SK-N-SH treated with all-trans-retinoic acid at 6 μM for 48 hours (cell line): ENCODE measurements around the gene MAPK14.

Experiments
- ATAC-seq: fragments of 200-7000 bp; cut with Tn5 transposase; 3 replicates; pipeline ENCODE4 v1.9.1; 2020; ENCODE audit warnings: mild to moderate bottlenecking, moderate library complexity
- ARNTL ChIP-seq: fragments of 450-650 bp; formaldehyde crosslinking; IDR thresholded peaks from 2 replicates; pipeline ENCODE4 v1.5.0; 2020; ENCODE audit warnings: low read depth, mild to moderate bottlenecking, moderate library complexity, borderline replicate concordance
- BACH2 ChIP-seq: fragments of 250-450 bp; sonication (Bioruptor Pico); IDR thresholded peaks from 2 replicates; pipeline ENCODE4 v1.9.0; 2021; ENCODE audit warnings: mild to moderate bottlenecking, borderline replicate concordance
- CSDC2 ChIP-seq: fragments of 250-450 bp; sonication (Bioruptor Pico); IDR thresholded peaks from 2 replicates; pipeline ENCODE4 v1.5.0; 2020; ENCODE audit warnings: mild to moderate bottlenecking, moderate library complexity
- ESRRG ChIP-seq: fragments of 250-450 bp; sonication (Bioruptor Pico); IDR thresholded peaks from 2 replicates; pipeline ENCODE4 v1.6.1; 2021; ENCODE audit warnings: mild to moderate bottlenecking
- GLIS3 ChIP-seq: fragments of 250-450 bp; sonication (Bioruptor Pico); IDR thresholded peaks from 2 replicates; pipeline ENCODE4 v1.5.0; 2020; ENCODE audit warnings: mild to moderate bottlenecking, moderate library complexity
- ISL1 ChIP-seq: fragments of 250-450 bp; sonication (Bioruptor Pico); IDR thresholded peaks from 2 replicates; pipeline ENCODE4 v2.1.2; 2022; ENCODE audit warnings: mild to moderate bottlenecking, moderate library complexity
- OSR1 ChIP-seq: fragments of 250-450 bp; sonication (Bioruptor Pico); IDR thresholded peaks from 2 replicates; pipeline ENCODE4 v1.8.0; 2022; ENCODE audit warnings: moderate library complexity, mild to moderate bottlenecking, inconsistent platforms
- PPARA ChIP-seq: fragments of 250-450 bp; sonication (Bioruptor Pico); IDR thresholded peaks from 2 replicates; pipeline ENCODE4 v1.5.0; 2020; ENCODE audit warnings: mild to moderate bottlenecking, borderline replicate concordance
- RARB ChIP-seq: fragments of 250-450 bp; sonication (Bioruptor Pico); IDR thresholded peaks from 2 replicates; pipeline ENCODE4 v1.8.0; 2021; ENCODE audit warnings: mild to moderate bottlenecking, moderate library complexity
- SNAI2 ChIP-seq: fragments of 250-450 bp; sonication (Bioruptor Pico); IDR thresholded peaks from 2 replicates; pipeline ENCODE4 v1.5.0; 2020; ENCODE audit warnings: mild to moderate bottlenecking, moderate library complexity
- TCF4 ChIP-seq: fragments of 250-450 bp; sonication (Bioruptor Pico); IDR thresholded peaks from 2 replicates; pipeline ENCODE4 v1.8.0; 2021; ENCODE audit warnings: mild to moderate bottlenecking, moderate library complexity, borderline replicate concordance
- TOX ChIP-seq: fragments of 250-450 bp; sonication (Bioruptor Pico); IDR thresholded peaks from 2 replicates; pipeline ENCODE4 v1.8.0; 2021; ENCODE audit warnings: mild to moderate bottlenecking, moderate library complexity, borderline replicate concordance
- ZFP30 ChIP-seq: fragments of 450-650 bp; formaldehyde crosslinking; IDR thresholded peaks from 2 replicates; pipeline ENCODE4 v1.5.0; 2022; ENCODE audit warnings: mild to moderate bottlenecking, moderate library complexity
- ZNF565 ChIP-seq: fragments of 450-650 bp; formaldehyde crosslinking; conservative IDR thresholded peaks from 2 replicates; pipeline ENCODE4 v1.5.0; 2020; ENCODE audit warnings: low read depth, mild to moderate bottlenecking, moderate library complexity
- ZNF70 ChIP-seq: fragments of 450-650 bp; formaldehyde crosslinking; IDR thresholded peaks from 2 replicates; pipeline ENCODE4 v1.5.0; 2020; ENCODE audit warnings: mild to moderate bottlenecking, moderate library complexity
- ZNF8 ChIP-seq: fragments of 450-650 bp; formaldehyde crosslinking; IDR thresholded peaks from 2 replicates; pipeline ENCODE4 v1.5.0; 2020; ENCODE audit warnings: mild to moderate bottlenecking, moderate library complexity
- TF ChIP-seq, protein P1 (sequence below): fragments of 250-450 bp; sonication (Bioruptor Pico); IDR thresholded peaks from 2 replicates; pipeline ENCODE4 v1.5.0; 2020; ENCODE audit warnings: mild to moderate bottlenecking, moderate library complexity
- TF ChIP-seq, protein P2 (sequence below): fragments of 250-450 bp; sonication (Bioruptor Pico); IDR thresholded peaks from 2 replicates; pipeline ENCODE4 v1.8.0; 2020; ENCODE audit warnings: mild to moderate bottlenecking, moderate library complexity, borderline replicate concordance
- TF ChIP-seq, protein P3 (sequence below): fragments of 250-450 bp; sonication (Bioruptor Pico); IDR thresholded peaks from 2 replicates; pipeline ENCODE4 v1.5.1; 2020; ENCODE audit warnings: low read depth, mild to moderate bottlenecking, moderate library complexity
- TF ChIP-seq, protein P4 (sequence below): fragments of 250-450 bp; sonication (Bioruptor Pico); IDR thresholded peaks from 2 replicates; pipeline ENCODE4 v1.8.0; 2021; ENCODE audit warnings: low read depth, mild to moderate bottlenecking, moderate library complexity, borderline replicate concordance
- TF ChIP-seq, protein P5 (sequence below): fragments of 250-450 bp; sonication (Bioruptor Pico); IDR thresholded peaks from 2 replicates; pipeline ENCODE4 v1.5.1; 2021; ENCODE audit warnings: mild to moderate bottlenecking, moderate library complexity

Gene MAPK14

DNA sequence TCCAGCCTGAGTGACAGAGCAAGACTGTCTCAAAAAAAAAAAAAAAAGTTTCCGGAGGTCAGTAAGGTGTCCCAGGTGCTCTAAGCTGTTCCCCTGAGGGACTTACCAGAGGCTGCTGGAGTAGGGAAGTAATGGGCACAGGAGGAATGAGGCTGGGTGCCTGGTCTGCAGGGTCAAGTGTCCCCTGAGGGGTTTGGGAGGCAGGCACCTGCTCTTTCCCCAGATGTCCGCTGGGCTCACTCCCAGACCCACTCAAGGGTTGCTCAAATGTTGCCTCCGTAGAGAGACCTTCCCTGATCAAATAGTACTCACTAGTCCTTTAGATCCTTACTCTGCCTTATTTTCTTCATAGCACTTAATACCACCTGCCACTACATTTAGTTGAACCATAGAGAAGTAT is 97.3 kb downstream of the MAPK14 start:
- TF ChIP-seq, protein P1, sequence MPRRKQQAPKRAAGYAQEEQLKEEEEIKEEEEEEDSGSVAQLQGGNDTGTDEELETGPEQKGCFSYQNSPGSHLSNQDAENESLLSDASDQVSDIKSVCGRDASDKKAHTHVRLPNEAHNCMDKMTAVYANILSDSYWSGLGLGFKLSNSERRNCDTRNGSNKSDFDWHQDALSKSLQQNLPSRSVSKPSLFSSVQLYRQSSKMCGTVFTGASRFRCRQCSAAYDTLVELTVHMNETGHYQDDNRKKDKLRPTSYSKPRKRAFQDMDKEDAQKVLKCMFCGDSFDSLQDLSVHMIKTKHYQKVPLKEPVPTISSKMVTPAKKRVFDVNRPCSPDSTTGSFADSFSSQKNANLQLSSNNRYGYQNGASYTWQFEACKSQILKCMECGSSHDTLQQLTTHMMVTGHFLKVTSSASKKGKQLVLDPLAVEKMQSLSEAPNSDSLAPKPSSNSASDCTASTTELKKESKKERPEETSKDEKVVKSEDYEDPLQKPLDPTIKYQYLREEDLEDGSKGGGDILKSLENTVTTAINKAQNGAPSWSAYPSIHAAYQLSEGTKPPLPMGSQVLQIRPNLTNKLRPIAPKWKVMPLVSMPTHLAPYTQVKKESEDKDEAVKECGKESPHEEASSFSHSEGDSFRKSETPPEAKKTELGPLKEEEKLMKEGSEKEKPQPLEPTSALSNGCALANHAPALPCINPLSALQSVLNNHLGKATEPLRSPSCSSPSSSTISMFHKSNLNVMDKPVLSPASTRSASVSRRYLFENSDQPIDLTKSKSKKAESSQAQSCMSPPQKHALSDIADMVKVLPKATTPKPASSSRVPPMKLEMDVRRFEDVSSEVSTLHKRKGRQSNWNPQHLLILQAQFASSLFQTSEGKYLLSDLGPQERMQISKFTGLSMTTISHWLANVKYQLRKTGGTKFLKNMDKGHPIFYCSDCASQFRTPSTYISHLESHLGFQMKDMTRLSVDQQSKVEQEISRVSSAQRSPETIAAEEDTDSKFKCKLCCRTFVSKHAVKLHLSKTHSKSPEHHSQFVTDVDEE (CRISPR knock-in tag), result no peak
- TF ChIP-seq OSR1, result no peak
- TF ChIP-seq RARB (CRISPR knock-in tag), result no peak
- TF ChIP-seq, protein P2, sequence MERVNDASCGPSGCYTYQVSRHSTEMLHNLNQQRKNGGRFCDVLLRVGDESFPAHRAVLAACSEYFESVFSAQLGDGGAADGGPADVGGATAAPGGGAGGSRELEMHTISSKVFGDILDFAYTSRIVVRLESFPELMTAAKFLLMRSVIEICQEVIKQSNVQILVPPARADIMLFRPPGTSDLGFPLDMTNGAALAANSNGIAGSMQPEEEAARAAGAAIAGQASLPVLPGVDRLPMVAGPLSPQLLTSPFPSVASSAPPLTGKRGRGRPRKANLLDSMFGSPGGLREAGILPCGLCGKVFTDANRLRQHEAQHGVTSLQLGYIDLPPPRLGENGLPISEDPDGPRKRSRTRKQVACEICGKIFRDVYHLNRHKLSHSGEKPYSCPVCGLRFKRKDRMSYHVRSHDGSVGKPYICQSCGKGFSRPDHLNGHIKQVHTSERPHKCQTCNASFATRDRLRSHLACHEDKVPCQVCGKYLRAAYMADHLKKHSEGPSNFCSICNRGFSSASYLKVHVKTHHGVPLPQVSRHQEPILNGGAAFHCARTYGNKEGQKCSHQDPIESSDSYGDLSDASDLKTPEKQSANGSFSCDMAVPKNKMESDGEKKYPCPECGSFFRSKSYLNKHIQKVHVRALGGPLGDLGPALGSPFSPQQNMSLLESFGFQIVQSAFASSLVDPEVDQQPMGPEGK (CRISPR knock-in tag), result no peak
- no peak for TF ChIP-seq ZNF70 (CRISPR knock-in tag)
- no peak for TF ChIP-seq ISL1 (CRISPR knock-in tag)
- no peak for TF ChIP-seq SNAI2 (CRISPR knock-in tag)
- TF ChIP-seq PPARA (CRISPR knock-in tag), result no peak
- TF ChIP-seq, protein P3, sequence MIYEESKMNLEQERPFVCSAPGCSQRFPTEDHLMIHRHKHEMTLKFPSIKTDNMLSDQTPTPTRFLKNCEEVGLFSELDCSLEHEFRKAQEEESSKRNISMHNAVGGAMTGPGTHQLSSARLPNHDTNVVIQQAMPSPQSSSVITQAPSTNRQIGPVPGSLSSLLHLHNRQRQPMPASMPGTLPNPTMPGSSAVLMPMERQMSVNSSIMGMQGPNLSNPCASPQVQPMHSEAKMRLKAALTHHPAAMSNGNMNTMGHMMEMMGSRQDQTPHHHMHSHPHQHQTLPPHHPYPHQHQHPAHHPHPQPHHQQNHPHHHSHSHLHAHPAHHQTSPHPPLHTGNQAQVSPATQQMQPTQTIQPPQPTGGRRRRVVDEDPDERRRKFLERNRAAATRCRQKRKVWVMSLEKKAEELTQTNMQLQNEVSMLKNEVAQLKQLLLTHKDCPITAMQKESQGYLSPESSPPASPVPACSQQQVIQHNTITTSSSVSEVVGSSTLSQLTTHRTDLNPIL (CRISPR knock-in tag), result no peak
- no peak for TF ChIP-seq ESRRG (CRISPR knock-in tag)
- TF ChIP-seq ZNF8 (CRISPR knock-in tag), result no peak
- TF ChIP-seq TOX (CRISPR knock-in tag), result no peak
- no peak for TF ChIP-seq ZNF565 (CRISPR knock-in tag)
- no peak for TF ChIP-seq ZFP30 (CRISPR knock-in tag)
- no peak for TF ChIP-seq BACH2 (CRISPR knock-in tag)
- no peak for TF ChIP-seq TCF4 (CRISPR knock-in tag)
- no peak for TF ChIP-seq ARNTL
- TF ChIP-seq, protein P4, sequence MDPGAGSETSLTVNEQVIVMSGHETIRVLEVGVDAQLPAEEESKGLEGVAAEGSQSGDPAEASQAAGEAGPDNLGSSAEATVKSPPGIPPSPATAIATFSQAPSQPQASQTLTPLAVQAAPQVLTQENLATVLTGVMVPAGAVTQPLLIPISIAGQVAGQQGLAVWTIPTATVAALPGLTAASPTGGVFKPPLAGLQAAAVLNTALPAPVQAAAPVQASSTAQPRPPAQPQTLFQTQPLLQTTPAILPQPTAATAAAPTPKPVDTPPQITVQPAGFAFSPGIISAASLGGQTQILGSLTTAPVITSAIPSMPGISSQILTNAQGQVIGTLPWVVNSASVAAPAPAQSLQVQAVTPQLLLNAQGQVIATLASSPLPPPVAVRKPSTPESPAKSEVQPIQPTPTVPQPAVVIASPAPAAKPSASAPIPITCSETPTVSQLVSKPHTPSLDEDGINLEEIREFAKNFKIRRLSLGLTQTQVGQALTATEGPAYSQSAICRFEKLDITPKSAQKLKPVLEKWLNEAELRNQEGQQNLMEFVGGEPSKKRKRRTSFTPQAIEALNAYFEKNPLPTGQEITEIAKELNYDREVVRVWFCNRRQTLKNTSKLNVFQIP (CRISPR knock-in tag), result no peak
- TF ChIP-seq CSDC2, result no peak
- TF ChIP-seq, protein P5, sequence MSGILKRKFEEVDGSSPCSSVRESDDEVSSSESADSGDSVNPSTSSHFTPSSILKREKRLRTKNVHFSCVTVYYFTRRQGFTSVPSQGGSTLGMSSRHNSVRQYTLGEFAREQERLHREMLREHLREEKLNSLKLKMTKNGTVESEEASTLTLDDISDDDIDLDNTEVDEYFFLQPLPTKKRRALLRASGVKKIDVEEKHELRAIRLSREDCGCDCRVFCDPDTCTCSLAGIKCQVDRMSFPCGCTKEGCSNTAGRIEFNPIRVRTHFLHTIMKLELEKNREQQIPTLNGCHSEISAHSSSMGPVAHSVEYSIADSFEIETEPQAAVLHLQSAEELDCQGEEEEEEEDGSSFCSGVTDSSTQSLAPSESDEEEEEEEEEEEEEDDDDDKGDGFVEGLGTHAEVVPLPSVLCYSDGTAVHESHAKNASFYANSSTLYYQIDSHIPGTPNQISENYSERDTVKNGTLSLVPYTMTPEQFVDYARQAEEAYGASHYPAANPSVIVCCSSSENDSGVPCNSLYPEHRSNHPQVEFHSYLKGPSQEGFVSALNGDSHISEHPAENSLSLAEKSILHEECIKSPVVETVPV (CRISPR knock-in tag), result no peak
- no peak for ATAC-seq

DNA sequence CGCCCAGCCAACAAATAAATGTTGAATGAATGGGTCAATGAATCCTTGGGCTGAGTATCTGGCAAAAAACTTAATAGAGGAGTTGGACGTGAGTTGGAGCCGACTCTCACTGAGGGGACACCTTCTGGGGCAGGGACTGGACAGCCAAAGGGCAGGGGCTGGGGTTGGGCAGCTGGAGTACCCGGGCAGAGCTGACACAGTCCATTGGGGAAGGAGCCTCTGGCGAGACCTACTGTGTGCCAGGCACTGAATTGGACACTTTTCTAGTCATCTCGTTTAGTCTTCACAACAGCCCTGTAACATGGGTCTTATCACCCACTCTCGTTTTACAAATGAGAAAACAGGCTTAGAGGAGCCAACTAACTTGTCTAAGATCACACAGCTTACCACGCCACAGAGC is 98.0 kb downstream of the MAPK14 start:
- ATAC-seq, result no peak
- TF ChIP-seq RARB (CRISPR knock-in tag) (no peak), ZNF70 (CRISPR knock-in tag) (no peak), PPARA (CRISPR knock-in tag) (no peak), GLIS3 (no peak), TCF4 (CRISPR knock-in tag) (no peak), ZFP30 (CRISPR knock-in tag) (no peak), ZNF8 (CRISPR knock-in tag) (no peak), ESRRG (CRISPR knock-in tag) (no peak), BACH2 (CRISPR knock-in tag) (no peak), SNAI2 (CRISPR knock-in tag) (no peak), ISL1 (CRISPR knock-in tag) (no peak), CSDC2 (no peak)
- TF ChIP-seq, protein P2 (CRISPR knock-in tag), result no peak
- TF ChIP-seq, protein P4 (CRISPR knock-in tag), result no peak
- TF ChIP-seq, protein P1 (CRISPR knock-in tag), result no peak
- TF ChIP-seq, protein P3 (CRISPR knock-in tag), result no peak
